Astrocyte of the cerebellum (primary cell): ENCODE measurements around the gene SORCS2.

ENCODE experiments used
- DNase-seq: peaks from one replicate; pipeline ENCODE4 v3.0.0-alpha.2; 2011; ENCODE audit warnings: low read depth
- H3K4me3 ChIP-seq: 2 replicates; pipeline ENCODE4 v1.5.1; 2011; ENCODE audit warnings: mild to moderate bottlenecking, low read depth, low read length, moderate library complexity
- CTCF ChIP-seq: IDR thresholded peaks from 2 replicates; pipeline ENCODE4 v1.5.1; 2012; ENCODE audit warnings: low read length, low read depth, moderate library complexity, mild to moderate bottlenecking; ENCODE audit errors: missing control alignments
- in situ Hi-C: cut with HindIII; loops from 2 replicates; pipeline ENCODE4 v1.10.0; 2017; ENCODE audit warnings: low sequenced_read_pairs

The SORCS2 gene

GRCh38 chr4:7693237-7693608 is 500.9 kb downstream of the SORCS2 start:
- no peak for TF ChIP-seq CTCF
- in situ Hi-C loops, result loop anchor here (10.0 kb wide), 1 partner anchor 62 kb away; no protein-coding TSS in a partner anchor
- no peak for DNase-seq
- no peak overlapping the region for H3K4me3 ChIP-seq

- TF ChIP-seq CTCF, result no peak
- in situ Hi-C loops, result loop anchor here (10.0 kb wide), 1 partner anchor 61 kb away; no protein-coding TSS in a partner anchor
- no peak overlapping the region for H3K4me3 ChIP-seq
- no peak for DNase-seq
These were observed 501.4 kb downstream of the SORCS2 start for GRCh38 chr4:7693711-7694110.

DNA sequence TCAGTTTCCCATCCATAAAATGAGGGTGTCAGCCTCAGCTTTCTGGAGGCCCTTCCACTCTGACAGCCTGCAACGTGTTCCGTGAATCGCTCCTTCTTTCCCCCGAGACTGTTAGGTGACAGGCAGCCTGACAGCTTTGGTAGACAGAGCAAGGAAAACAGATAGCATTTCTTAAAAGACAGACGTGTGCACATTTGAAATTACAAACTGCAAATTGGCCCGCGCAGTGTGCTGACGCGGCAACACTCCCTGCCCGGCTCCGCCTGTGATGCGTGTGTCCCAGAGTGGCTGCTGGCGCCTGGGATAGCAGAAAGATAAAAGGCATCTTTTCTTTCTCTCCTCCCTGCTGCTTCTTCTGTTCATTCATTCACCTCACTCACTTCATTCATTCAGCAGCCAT is 502.0 kb downstream of the SORCS2 start:
- TF ChIP-seq CTCF, result no peak
- in situ Hi-C loops, result loop anchor here (10.0 kb wide), 1 partner anchor 60 kb away; no protein-coding TSS in a partner anchor
- H3K4me3 ChIP-seq, result no peak overlapping the region
- DNase-seq, result no peak

DNA sequence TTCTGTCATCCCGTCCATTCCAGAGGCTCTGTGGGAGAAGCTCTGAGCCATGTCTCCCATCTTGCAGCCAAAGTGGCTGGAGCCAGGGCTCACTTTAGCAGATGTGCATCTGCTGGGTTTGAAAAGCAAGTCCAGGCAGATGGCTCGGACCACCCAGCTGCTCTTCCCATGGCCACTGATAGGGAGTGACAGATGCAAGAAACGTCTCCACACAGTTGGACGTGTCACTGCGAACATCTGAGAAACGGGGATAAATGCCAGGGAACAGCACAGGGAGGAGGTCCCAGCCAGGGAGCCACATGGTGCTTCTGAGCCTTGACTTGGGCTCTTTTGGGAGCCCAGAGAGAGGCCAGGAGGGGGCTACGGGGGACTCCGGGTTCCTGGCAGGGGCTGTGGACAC is 505.0 kb downstream of the SORCS2 start:
- TF ChIP-seq CTCF, result no peak
- DNase-seq, result no peak
- in situ Hi-C loops, result loop anchor here (10.0 kb wide), 1 partner anchor 57 kb away; no protein-coding TSS in a partner anchor
- no peak overlapping the region for H3K4me3 ChIP-seq

GRCh38 chr4:7697821-7698220 is 505.5 kb downstream of the SORCS2 start:
- DNase-seq, result no peak
- no peak overlapping the region for H3K4me3 ChIP-seq
- in situ Hi-C loops, result loop anchor here (10.0 kb wide), 1 partner anchor 57 kb away; no protein-coding TSS in a partner anchor
- TF ChIP-seq CTCF, result no peak

GRCh38 chr4:7698584-7698983 is 506.2 kb downstream of the SORCS2 start:
- H3K4me3 ChIP-seq, result no peak overlapping the region
- no peak for TF ChIP-seq CTCF
- DNase-seq, result no peak
- in situ Hi-C loops, result loop anchor here (10.0 kb wide), 1 partner anchor 56 kb away; no protein-coding TSS in a partner anchor
